PFSK-1 (cell line): Measurements from ENCODE around the gene ADM.

Source experiments
- FOXP2 ChIP-seq: optimal IDR thresholded peaks from 2 replicates; pipeline ENCODE3; 2011; ENCODE audit warnings: borderline replicate concordance, control low read depth, inconsistent platforms; ENCODE audit not compliant: insufficient read depth; ENCODE audit errors: extremely low read length, extremely low read depth
- POLR2AphosphoS5 ChIP-seq: IDR thresholded peaks from 2 replicates; pipeline ENCODE4 v1.6.1; 2012; ENCODE audit warnings: low read depth, mild to moderate bottlenecking, control low read depth, low read length, moderate library complexity
- SIN3A ChIP-seq: IDR thresholded peaks from 2 replicates; pipeline ENCODE4 v1.6.1; 2012; ENCODE audit warnings: mild to moderate bottlenecking, low read length, moderate library complexity, borderline replicate concordance; ENCODE audit not compliant: insufficient read depth
- TAF1 ChIP-seq: IDR thresholded peaks from 2 replicates; pipeline ENCODE4 v1.6.1; 2012; ENCODE audit warnings: low read length, control low read depth, borderline replicate concordance; ENCODE audit not compliant: insufficient read depth
- TF ChIP-seq, protein P1 (sequence below), 2 experiments: IDR thresholded peaks; 2 replicates each; pipeline versions ENCODE4 v1.6.1 to v1.8.0; 2011 to 2012; ENCODE audit warnings: low read depth in 2 of 2, low read length in 2 of 2, control low read depth in 1 of 2, inconsistent platforms in 1 of 2, mild to moderate bottlenecking in 1 of 2, moderate library complexity in 1 of 2; ENCODE audit not compliant: insufficient read depth in 1 of 2

DNA sequence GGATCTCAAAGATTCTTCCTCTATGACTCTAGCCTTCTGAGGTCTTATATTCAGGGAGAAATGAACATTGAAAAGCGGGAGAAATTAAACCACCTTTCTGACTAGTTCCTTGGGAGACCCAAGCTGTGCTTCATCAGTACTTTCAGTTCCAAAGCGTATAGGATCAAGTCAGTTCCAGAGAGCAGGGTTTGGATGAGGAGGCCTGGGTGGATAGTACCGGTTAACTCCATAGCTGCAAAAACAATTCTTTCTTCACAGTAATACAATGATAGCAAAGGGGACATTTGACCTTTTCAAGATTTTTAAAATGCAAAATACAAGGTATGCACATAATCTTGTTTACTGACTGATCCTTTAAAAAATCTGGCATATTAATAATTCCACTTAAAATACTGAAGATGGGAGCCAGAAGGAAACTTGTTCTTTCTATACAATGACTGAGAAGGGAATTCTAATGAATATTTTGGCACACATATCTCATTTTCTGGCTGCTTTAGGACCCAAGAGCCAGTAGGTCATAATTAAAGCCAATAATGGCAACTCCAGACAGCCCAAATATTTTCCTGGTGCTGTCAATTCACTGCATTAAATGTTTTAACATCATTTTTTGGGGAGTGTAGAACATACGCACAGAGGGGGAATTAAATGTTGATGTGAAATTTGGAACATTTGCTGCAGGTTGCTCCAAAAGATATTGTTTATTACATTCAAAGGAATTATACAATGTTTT lies 16.0 kb downstream of the ADM start:
- TF ChIP-seq POLR2AphosphoS5 (no peak), SIN3A (no peak), TAF1 (no peak), FOXP2 (no peak)
- TF ChIP-seq, protein P1, sequence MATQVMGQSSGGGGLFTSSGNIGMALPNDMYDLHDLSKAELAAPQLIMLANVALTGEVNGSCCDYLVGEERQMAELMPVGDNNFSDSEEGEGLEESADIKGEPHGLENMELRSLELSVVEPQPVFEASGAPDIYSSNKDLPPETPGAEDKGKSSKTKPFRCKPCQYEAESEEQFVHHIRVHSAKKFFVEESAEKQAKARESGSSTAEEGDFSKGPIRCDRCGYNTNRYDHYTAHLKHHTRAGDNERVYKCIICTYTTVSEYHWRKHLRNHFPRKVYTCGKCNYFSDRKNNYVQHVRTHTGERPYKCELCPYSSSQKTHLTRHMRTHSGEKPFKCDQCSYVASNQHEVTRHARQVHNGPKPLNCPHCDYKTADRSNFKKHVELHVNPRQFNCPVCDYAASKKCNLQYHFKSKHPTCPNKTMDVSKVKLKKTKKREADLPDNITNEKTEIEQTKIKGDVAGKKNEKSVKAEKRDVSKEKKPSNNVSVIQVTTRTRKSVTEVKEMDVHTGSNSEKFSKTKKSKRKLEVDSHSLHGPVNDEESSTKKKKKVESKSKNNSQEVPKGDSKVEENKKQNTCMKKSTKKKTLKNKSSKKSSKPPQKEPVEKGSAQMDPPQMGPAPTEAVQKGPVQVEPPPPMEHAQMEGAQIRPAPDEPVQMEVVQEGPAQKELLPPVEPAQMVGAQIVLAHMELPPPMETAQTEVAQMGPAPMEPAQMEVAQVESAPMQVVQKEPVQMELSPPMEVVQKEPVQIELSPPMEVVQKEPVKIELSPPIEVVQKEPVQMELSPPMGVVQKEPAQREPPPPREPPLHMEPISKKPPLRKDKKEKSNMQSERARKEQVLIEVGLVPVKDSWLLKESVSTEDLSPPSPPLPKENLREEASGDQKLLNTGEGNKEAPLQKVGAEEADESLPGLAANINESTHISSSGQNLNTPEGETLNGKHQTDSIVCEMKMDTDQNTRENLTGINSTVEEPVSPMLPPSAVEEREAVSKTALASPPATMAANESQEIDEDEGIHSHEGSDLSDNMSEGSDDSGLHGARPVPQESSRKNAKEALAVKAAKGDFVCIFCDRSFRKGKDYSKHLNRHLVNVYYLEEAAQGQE (IDR thresholded peaks at IDR 0.05; ENCODE audit: insufficient read depth in 1 of 2, low read depth in 2 of 2, low read length in 2 of 2) = no peak
